GM12874 (cell line): Measurements from ENCODE around the gene ATP1B3.

Source experiments
- CTCF ChIP-seq: IDR thresholded peaks from 2 replicates; pipeline ENCODE4 v1.5.1; 2011; ENCODE audit warnings: low read depth, mild to moderate bottlenecking, control low read depth, low read length, moderate library complexity; ENCODE audit not compliant: insufficient read depth

ATP1B3 gene

DNA sequence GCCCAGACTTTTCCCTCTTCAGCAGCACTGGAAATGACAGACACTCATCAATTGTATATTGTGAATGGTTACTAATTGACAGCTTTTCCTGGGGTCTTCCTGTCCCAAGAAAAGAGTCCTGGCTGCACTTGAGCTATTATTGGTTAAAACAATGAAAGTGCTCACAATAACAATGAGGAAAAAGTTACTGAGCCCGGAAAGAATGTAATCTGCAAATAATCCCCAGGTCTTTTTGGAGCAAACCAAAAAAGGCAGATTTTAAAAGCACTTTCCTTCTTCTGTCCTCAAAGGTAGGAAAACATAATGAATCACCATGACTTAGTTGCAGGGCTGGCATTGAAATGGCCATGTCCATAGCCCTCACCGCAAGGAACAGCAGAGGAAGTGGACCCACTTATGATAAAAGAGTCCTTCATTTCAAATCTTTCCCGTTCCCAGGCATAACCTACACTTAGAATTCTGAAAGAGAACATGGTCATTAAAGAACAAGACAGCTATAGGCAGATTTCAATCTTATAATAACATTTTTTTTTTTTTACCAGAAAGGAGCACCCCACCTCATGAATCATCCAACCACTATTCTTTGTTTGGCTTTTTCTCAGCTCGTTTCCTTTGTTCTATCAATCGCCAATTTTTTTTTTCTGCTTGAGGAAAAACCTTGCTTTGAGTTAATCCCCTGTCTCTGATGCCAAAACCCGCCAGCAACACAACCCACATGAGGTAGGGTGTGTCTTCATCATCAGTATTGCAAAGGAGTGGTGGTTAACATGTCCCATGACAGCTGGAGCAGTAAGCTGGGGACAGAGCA is 35.5 kb upstream of the ATP1B3 start:
- TF ChIP-seq CTCF: no peak

- TF ChIP-seq CTCF: no peak
Observed at GRCh38 chr3:141844108-141844507, 32.3 kb upstream of the ATP1B3 start.

- no peak for TF ChIP-seq CTCF
Observed at GRCh38 chr3:141844812-141845211, 31.6 kb upstream of the ATP1B3 start.

DNA sequence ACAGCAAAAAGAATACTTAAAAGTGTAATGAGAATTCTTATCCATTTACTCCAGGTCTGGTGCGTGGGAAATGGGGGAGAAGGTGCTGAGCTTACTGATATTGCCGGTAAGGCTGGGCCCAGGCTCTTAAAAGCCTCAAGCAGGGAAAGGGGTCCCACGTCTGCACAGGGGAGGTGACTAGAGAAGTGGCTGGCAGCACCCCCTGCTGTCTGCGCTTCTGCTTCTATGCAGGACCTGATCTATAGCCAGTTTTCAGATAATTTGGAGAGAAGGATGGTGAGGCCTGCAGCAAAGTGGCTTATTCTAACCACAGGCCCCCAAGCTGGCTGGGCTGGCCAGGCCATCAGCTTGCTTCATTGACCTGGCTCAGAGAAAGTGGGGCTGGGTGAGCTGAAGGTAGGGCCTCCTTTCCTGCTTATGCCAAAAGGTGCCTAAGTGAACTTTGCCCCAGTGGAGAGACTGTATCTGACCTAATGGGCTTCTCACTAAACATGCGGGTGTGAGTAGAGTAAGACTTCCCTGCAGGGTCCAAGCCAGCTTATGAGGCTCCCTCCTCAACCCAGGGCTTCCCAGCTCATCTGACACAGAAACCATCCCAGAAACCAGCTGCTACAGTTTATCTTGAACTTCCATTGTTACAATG is 30.9 kb upstream of the ATP1B3 start:
- TF ChIP-seq CTCF: 0 out of 2 replicates have a peak, but pooled peaks have one; percentile 9

DNA sequence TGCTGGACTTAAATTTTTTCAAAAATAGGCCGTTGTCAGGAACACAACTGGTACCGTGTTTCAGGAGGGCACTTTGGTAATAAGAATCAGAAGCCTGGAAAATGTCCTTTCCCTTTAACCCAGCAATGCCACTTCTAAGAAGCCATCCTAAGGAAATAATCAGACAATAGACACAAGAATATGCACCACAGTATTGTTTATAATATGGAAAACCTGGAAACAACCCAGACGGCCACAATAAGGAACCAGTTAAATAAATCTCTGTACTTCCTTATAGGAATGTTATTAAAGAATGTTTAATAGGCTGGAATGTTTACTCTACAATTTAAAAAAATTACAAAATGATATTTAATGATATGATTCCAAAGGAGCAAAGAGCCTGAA is 30.4 kb upstream of the ATP1B3 start:
- no peak for TF ChIP-seq CTCF

GRCh38 chr3:141849056-141849815 is 27.2 kb upstream of the ATP1B3 start:
- no peak for TF ChIP-seq CTCF

DNA sequence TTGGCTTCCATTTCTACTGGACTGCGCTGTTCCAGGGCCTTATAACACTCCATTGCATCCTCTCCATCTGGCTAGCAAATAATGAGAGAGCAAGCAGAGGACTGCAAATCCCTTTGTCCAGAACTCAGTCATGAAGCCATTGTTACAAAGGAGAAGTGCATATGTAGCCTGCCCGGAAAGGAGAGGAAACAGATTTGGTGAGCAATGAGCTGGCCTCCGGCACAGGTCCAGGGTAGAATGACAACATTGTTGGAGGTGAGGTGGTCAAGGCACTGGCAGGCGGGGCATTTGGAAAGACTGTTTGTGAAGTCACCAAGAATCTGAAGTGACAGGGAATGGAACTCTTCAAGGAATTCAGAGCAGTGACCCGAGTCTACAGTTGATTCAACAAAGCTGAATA is 25.0 kb upstream of the ATP1B3 start:
- TF ChIP-seq CTCF: no peak
